GM23338 (cell line): ENCODE measurements around the gene XPNPEP3.

ENCODE experiments used
- CREB1 ChIP-seq: fragments of 250-450 bp; sonication (Bioruptor Pico); IDR thresholded peaks from 2 replicates; pipeline ENCODE4 v1.5.0; 2020; ENCODE audit warnings: low read depth, mild to moderate bottlenecking, moderate library complexity
- CTCF ChIP-seq, 2 experiments: fragments of 200-600 bp in 1 of 2; sonication (generic) in 1 of 2; conservative IDR thresholded peaks; 2 replicates each; pipeline versions ENCODE4 v1.5.1 to v1.6.1; 2016 to 2017; ENCODE audit warnings: antibody characterized with exemption in 2 of 2, low read depth in 2 of 2, mild to moderate bottlenecking in 2 of 2, moderate library complexity in 1 of 2
- EZH2 ChIP-seq: fragments of 200-600 bp; sonication (generic); IDR thresholded peaks from one replicate; pipeline ENCODE4 v1.8.0; 2017; ENCODE audit warnings: antibody characterized with exemption, mild to moderate bottlenecking, low read depth; ENCODE audit not compliant: unreplicated experiment
- EZH2phosphoT487 ChIP-seq: fragments of 200-600 bp; sonication (generic); IDR thresholded peaks from one replicate; pipeline ENCODE4 v1.8.1; 2018; ENCODE audit warnings: antibody characterized with exemption; ENCODE audit not compliant: unreplicated experiment
- POLR2AphosphoS5 ChIP-seq: IDR thresholded peaks from 2 replicates; pipeline ENCODE4 v1.6.1; 2016; ENCODE audit warnings: antibody characterized with exemption, low read depth
- TF ChIP-seq, protein P1 (sequence below): IDR thresholded peaks from one replicate; pipeline ENCODE4 v1.6.1; 2018; ENCODE audit warnings: antibody characterized with exemption; ENCODE audit not compliant: unreplicated experiment

- TF ChIP-seq CTCF (conservative IDR thresholded peaks at IDR 0.05; ENCODE audit: low read depth in 2 of 2) (no peak), CREB1 (CRISPR knock-in tag) (no peak), EZH2 (no peak), POLR2AphosphoS5 (no peak), EZH2phosphoT487 (no peak)
- TF ChIP-seq, protein P1, sequence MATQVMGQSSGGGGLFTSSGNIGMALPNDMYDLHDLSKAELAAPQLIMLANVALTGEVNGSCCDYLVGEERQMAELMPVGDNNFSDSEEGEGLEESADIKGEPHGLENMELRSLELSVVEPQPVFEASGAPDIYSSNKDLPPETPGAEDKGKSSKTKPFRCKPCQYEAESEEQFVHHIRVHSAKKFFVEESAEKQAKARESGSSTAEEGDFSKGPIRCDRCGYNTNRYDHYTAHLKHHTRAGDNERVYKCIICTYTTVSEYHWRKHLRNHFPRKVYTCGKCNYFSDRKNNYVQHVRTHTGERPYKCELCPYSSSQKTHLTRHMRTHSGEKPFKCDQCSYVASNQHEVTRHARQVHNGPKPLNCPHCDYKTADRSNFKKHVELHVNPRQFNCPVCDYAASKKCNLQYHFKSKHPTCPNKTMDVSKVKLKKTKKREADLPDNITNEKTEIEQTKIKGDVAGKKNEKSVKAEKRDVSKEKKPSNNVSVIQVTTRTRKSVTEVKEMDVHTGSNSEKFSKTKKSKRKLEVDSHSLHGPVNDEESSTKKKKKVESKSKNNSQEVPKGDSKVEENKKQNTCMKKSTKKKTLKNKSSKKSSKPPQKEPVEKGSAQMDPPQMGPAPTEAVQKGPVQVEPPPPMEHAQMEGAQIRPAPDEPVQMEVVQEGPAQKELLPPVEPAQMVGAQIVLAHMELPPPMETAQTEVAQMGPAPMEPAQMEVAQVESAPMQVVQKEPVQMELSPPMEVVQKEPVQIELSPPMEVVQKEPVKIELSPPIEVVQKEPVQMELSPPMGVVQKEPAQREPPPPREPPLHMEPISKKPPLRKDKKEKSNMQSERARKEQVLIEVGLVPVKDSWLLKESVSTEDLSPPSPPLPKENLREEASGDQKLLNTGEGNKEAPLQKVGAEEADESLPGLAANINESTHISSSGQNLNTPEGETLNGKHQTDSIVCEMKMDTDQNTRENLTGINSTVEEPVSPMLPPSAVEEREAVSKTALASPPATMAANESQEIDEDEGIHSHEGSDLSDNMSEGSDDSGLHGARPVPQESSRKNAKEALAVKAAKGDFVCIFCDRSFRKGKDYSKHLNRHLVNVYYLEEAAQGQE = no peak
These were observed 97.2 kb downstream of the XPNPEP3 start for GRCh38 chr22:40954113-40954512.
